ENCODE data around the gene RBMS1.

The RBMS1 gene

DNA sequence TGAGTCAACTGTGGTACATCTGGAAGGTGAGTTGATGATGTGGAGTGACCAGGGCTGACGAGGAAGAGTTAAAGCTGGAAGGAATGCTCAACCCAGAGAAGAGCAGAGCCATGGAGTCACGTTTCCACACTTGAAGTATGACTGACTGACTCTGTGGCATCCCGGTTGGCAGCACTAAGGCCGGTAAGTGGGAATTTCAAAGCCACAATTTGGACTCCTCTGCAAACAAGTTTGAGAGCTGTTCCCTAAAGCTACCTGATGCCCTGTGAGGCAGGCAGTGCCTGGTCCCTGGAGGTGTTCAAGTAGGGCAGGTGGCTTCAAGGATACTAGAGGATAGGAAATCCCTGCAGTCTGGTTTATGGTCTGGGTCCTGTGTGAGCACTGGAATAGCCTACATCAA, 224.2 kb downstream of the RBMS1 start:
- no peak for DNase-seq

DNA sequence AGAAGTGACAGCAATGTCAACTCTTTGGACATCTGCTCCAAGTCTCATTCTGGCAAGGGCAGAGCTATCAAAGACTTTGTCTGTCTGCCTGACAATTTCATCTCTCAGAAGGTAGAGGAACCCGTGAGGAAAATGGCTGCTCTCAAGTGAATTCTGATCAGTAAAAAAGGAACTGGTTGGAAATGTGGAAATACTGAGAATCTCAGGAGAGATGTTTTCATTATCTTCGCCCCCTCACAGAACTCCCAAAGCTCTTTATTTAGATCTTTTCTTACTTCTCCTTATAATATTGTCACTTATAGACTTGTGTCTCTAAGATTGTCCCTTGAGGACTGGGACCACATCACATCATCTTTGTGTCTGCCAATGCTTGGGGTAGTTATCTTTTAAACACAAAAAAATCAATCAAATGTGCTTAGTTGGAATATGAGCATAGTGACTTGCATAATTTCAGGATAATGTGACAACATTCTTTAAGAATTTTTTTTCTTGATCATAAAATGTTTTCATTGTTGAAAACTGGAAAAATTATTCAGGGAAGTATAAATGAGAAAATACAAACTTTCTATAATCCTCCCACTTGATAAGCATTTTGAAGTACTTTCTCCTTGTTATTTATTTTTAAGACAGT, 225.3 kb downstream of the RBMS1 start:
- no peak for DNase-seq

DNA sequence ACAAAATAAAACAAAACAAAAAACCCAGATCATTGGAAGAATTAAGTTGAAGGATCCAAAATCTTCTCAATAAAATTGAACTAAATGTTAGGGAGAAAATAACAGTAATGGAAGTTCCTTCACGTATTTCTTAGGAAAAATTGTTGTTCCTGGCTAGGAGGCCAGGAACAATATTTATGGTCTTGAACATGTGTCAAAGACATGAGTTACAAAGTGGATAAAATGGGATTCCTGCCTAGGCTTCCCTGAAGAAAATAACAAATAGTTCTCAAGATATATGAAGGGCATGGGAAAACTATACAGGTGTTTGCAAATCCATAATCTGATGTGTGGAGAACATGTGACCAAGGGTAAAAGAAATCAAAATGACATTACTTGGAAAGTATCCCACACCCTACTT, 225.9 kb downstream of the RBMS1 start:
- DNase-seq = no peak

DNA sequence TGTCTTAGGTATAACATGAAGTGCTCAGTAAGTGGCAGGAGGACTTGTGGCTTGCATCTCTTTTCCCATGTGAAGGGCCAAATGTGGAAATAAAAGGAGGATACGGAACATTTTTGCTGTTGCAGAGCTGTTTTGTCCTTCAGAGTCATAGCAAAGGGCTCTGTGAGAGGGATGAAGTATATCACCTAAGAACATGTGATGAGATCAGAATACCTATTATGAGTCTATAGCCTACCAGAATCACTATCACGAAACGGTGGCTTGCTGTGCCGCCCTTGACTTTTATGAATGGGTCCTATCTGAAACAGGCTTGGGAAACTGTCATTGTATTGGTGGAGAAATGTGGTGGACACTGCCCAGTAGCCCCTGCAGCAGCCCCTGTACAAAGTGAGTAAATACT, 226.6 kb downstream of the RBMS1 start:
- no peak for DNase-seq

DNA sequence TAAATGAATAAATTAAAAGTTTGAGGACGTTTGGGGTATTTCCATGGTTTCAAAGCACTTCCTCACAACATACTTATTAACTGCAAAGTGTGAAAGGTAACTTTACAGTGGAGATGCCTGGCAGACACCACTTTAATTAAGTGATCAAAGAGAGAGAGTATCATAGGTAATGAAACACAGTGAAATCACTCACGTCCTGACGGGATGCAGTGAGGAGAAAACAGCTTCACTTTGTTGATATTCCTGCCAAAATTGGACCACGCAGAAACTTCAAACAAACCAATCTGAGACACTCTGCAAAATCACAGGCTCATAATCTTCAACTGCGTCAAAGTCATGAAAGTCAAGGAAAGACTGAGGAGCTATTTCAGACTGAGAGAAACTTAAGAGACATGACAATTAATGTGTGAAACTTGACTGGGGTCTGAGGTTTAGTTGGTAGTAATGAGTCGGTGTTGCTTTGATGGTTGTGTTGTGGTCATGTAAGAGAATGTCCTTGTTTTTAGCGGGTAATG, 227.5 kb downstream of the RBMS1 start:
- DNase-seq = peak in 1 of 2 donors; percentile 9

DNA sequence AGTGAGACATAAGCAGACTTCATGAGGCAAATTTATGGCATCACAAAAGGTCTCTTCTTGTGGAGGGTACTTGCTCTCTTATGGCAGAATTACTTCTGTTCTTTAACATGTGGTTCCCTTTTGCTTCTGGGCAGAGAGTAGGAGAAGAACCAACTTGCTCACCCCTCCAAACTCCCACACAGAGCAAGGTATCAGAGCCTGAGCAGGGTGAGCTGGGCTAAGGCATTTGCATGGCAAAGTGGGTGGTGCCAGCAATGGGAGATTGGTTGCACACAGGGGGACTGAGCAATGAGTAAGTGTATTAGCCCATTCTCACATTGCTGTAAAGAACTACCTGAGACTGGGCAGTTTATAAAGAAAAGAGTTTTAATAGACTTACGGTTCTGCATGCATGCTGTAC, 229.3 kb downstream of the RBMS1 start:
- no peak for DNase-seq

DNA sequence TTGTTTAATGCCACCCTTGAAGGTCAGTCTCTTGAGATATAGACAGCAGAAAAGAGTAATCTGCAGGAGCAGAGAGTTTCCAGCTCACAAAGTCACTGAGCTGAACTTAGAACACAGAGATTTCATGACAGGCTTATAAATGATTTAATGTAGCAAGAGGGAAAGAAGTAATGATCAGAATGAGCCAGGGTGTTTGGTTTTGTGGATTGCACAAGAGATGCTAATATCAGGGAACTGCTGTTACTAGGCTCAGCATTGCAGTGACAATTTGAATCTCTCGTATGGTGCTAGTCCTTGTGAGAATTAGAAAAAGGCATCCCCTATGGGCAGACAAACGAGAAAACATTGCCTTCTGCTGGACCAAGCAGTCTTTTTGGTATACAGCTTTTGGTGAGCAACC, 231.9 kb downstream of the RBMS1 start:
- no peak for DNase-seq

DNA sequence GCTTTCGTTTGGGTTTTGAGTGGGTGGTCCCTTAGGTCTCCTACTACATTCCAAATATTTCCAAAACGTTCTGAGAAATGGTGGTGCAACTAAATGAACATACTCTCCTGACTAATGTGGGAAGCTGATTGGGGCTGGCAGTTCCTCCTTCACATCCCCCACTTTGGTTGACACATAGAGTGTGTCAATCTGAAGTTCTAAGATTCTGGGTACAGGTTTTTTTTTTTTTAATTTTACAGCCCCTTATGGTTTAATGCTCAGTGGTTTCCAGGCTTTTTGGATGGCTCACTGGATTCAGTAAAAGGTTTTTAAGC, 235.2 kb downstream of the RBMS1 start:
- DNase-seq = no peak

DNA sequence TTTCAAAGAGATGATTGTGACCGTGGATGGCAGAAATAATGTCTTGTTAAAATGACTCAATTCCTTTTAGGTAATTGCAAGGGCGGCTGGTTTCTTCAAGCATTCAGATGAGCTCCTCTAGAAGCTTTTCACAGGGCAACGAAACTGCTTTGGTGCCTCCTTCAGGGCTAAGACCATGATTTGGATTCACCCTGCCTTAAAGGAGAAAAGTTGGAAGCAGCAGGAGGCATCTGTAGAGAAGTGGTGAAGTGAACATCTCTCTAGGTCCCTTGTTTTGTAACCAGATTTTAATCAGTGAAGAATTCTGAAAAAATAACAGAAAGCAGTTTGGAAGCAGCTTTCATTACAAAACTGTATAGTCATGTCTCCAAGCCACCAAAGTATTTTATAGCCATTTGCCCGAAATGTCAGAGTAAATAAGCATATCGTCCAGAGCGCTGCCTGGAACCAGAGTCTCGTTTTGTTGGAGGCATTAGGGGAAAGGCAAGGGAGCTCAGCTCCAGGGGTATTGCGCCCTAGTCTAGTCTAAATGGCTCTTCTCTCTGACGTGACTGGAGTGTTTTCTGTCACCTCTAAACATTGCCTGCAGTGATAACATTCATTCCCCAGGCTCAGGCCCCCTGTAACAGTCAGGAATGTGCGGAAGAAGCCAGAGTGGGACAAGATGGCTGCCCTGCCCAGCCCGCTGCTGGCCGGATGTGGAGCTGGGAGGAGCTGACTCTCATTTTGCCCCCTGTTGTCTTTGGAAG, 235.7 kb downstream of the RBMS1 start:
- DNase-seq = no peak

DNA sequence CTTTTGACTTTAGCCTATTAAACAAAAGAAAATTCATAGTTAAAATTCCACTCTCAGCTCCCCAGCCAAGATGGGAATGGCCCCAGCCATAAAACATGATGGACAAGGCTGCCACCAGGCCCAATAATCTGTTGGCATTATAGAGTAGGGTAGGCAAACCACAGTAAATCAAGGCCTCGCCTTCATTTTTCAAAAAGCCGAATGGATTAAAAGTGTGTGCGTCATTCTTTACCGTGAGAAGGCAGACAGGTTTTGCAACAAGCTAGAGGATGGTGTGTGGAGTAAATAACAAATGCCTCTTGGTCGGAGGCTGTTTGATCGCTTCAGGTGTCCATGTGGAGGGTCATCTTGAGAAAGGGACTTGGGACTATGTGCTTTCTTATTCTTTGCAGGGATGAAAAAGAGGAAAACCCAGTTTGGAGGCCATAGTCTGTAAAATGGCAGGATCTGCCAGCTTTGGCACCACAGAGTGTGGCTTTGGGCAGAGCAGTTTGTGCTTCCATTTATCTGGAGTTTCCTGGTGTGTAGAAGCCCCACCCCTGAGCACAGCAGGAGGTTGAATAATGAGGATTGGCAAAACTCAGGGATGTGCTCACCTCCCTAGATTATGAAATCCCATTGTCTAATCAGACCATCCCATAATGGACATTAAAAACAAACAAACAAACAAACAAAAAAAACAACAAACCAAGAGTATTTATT, 236.4 kb downstream of the RBMS1 start:
- DNase-seq = no peak

DNA sequence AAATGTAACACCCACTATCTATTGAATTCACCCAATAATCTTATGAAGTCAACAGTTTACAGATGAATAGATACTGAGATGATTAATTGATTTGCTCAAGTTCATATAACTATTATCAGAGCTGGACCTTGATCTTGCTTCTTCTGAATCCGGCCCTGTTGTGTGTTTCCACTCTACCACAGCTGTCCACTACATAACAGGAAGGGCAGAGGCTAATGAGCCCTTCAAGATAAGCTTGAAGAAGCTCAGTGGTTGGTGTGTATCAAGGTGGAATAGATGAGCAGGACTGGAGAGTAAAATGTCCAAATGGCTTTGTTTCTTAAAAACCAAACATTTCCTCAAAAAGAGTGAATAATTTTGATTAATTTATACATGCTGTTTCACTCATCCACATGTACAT, 237.1 kb downstream of the RBMS1 start:
- DNase-seq = no peak

DNA sequence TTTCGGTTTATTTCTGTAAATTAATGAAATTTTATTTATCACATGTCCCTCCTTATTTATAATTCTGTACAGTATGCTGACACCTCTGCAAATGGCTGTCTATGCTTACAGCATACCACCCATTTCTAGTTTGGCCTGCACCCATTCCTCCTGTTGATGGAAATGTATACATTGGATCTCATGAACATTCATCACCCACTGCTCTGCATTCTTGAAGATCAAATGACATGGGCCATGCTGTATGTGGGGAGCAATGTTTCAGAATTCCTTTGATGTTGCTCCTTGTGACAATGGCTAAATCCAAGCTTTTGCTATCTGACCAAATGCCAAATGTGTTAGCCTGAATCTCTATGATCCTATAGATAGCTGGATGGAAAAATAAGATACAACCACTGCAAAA, 238.2 kb downstream of the RBMS1 start:
- DNase-seq = no peak

DNA sequence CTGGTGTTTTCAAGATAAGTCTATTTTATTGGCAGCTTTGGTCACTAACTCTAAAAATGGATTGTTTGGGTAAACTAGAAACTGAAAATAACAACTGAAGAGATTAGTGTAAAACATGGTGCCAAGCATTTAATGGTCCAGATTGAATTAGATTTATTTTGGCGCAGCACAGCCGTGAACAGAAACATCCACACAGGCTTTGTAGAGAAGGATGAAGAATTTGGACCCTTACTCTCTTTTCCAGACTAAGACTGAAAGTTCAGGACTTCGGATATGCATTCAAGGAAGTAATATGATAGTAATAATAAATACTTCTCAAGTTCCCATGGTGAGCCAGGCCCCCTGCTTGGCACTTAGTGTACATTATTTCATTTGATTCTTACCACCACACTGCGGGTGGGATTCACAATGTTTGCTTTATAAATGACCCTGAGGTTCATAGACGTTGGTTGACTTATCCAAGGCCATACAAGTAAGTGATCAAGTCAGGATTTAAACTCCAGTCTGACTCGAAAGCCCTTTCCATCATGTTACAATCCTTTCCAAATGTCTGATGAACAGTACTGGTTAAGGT, 239.3 kb downstream of the RBMS1 start:
- DNase-seq = no peak

DNA sequence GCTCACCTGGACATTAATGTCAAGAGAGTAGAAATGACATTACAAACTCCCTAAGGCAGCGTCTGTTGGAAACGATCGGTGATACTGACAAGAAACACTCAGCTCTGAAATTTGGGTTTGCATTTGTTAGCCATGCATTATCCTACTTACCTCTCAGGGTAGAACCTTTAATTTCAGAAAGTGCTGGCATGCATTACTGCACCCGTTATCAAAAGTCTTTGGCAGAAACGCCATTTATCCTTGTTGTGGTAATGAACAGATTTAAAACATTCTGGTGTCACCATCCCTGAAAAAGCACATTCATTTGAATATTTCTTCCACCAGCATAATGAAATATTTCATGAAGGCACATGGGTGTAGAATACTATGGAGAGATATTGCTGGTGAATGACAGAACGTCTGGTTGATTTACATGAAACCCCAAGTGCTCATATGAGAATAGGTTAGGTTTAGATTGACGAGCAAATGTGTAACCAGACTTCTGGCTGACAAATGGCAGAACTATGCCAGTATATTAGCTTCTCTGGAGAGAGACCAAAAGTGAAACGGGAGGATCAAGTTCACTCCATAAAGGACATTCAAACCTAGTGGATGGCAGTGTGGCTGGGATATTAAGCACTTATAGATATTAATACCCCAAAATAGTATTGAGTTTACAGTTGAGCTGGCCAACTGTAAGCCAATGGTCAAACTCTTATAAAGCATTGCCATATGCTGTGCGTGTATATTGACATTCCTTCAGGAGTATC, 240.0 kb downstream of the RBMS1 start:
- DNase-seq = no peak

DNA sequence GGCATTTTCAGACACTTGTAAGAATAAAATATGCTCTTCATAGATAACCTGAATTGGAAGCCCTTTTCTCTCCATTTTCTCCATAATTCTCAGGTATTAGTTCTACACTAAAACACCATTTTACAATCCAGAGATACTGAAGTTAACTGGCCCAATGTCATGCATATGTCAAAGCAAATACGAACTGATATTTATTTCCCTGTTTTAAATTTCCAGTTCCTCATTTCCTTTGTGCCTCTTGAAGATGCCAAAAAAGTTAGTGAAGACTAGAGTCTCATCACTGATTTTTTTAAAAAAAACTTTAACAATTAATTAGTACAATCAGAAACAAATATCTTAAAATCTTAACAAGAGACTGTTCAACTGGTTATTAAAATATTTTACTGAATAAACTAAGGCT, 240.7 kb downstream of the RBMS1 start:
- no peak for DNase-seq

DNA sequence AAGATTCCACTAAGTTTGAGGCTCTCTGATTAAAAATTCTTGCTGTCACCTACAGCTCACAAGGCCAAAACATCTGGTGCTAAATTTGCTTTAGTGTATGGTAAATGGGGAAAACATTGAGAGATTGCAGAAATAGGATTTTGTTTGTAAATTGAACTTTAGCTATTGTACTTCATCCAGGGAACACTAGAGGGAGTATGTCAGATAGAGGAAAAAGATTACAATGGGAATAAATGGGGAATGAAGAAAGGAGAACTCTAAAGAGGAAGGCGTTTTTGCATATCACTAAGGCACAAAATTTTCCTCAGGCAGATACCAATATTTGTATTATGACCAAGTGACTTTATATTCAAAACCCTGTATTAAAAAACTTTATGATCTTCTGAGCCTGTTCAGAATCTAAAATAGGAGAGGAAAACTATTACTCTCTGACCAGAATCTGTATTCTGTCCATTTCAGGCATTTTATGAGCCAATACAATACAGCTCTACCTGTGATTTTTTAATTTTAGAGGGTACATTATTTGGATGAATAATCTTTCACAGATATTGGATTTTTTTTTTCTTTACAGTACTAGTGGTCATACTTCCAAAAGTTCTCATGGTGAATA, 241.2 kb downstream of the RBMS1 start:
- DNase-seq = peak in 1 of 2 donors; percentile 36

DNA sequence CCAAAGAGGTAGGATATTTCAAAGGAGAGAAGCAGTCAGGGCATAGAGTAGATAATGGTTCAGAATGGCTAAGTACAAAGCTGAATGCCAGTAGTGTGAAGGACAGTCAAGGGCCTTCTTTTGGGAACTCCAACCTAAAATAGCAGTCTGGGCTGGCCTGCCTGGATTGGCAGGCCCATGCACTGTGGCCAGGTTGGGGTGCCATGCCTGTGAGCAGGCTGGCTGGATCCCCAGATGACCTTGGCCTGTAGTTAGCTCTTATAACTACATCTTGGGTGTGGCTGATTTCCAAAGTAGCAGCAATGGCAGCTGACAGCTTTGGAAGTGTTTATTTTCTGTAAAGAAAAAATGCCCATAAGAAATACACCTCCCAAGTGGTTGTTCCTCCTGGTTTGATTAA, 242.0 kb downstream of the RBMS1 start:
- no peak for DNase-seq

DNA sequence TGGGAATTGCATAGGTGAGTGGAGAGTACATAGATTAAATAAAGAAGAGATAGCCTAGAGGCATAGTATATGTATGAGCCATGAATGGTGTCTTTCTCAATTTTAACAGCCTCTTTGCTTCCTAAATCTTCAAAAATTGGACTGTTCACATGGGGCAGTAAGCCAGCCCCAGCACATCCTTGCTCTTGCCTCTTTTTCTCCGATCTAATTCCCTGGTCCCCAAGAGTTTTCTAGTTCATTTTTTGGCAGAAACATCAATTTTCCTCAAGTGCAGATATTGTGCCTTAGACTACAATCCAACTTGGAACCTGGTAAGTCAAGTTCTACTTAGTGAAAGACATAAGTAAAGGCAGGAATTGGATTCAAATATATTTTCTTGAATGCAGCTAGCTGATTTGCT, 243.7 kb downstream of the RBMS1 start:
- no peak for DNase-seq

DNA sequence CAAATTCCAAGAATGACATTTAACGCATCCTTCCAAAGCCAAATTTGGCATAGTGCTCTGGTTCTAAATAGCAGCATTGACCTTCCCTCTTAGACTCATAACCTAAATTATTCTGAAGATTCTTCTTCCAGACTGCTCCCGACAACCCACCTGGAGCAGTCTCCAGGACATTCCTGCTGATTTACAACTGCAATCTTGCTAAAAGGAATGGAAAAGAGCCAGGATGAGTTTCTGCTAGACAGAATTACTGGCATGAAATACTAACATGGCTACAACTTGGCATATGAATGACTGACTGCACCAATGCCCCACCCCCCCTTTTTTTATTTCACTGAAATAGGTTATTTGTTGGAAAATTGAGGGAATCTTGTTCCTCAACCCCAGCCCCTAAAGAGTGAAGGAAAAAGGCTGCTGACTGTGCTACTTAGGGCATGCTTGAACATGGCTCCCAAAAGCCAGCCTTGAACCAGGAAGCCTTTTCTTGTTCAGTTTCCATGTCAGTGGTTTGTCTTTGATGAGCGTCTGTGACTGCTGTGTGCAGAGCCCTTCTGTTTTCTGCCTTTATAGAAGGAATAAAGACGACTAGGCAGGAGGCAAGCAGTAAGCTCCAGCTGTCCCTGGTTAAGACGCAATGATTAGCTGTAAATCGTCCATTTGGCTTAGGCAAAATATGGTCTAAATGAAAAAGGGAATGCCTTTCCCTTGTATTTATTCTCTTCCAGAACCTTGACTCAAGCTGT, 246.1 kb downstream of the RBMS1 start:
- no peak for DNase-seq

DNA sequence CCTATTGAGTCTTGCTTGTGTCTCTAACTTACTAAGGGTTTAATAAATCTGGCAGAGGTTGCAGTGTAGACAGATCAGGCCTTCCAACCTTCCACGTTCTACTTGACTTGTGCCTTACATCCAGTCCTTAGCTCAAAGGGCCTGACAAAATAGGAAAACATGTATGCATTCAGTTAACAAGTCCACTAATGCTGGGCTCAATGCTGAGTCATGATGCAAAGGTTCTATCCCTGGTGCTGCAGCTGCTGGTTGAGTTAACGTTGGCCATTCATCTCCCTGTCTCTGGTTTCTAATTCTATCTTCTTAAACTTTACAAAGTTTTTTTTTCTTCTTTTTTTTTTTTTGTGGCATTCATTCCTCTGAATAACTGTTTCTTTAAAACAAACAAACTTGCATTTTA, 247.3 kb downstream of the RBMS1 start:
- no peak for DNase-seq

DNA sequence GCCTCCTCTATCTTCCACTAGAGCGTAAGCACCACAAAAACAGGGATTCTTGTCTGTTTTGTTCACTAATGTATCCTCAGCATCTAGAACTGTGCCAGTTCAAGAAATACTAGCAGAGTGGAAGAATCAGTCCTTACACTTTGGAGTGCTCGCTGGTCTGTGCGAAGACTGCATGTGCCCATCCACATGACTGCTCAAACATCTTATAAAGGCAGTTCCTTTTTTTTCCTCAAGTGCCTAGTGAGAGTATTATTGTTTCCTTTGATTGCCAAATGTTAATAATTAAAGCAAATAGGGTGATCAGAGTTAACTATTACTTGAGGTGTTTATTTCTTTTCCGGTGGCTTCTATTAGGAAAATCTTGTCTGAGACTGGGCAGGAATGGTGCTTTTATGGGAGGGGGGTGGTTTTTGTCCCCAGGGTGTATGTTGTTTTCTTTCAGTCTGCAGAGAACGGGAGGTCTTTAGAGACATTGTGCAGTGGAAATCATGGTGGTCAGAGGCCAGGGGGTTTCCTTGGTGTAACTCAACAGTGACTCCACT, 247.9 kb downstream of the RBMS1 start:
- DNase-seq = no peak
